Measurements from ENCODE around the gene RASSF9. TPM values are rescaled to one million over a fixed set of nuclear protein-coding genes. Genes with fewer than 3 reads are reported as not detected.

Gene RASSF9
- polyA plus RNA-seq, 4 donors: 0.27 to 1.5 (median 0.83) TPM

DNA sequence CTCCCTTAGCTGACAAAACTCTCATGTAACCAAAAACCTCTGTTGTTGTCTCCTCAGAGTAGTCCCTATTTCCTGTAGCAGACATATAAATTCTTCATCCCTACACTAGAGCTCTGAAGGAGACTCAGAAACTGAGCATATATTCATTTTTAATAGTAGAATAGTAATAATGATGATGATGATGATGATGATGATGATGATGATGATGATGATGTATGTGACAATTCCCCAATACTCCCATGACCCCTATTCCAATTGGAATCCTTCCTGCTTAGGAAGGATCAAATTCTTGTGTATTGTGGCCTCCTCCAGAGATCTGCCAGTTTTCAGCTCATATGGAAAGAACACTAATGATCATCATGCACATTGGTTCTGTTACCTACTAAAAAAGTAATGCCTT is 26.7 kb downstream of the RASSF9 start:
- H3K9me3 ChIP-seq (ENCODE audit: control insufficient read depth in 2 of 2, insufficient read depth in 1 of 2, low read depth in 1 of 2, low read length in 1 of 2): no peaks in the 10 kb centered on the region
- H3K4me1 ChIP-seq (ENCODE audit: control insufficient read depth in 3 of 3, insufficient read depth in 2 of 3, low read depth in 1 of 3, low read length in 2 of 3): no peaks in the 10 kb centered on the region
- no peaks in the 10 kb centered on the region for H3K36me3 ChIP-seq (ENCODE audit: control insufficient read depth in 3 of 3, insufficient read depth in 2 of 3, low read depth in 1 of 3, low read length in 3 of 3)
- no peaks in the 10 kb centered on the region for H3K27me3 ChIP-seq (ENCODE audit: control insufficient read depth in 3 of 3, insufficient read depth in 3 of 3, low read length in 3 of 3)
- H3K27ac ChIP-seq (ENCODE audit: low read depth in 1 of 3, low read length in 2 of 3): no peak overlapping the region
- no peak overlapping the region for H3K4me3 ChIP-seq (ENCODE audit: low read depth in 1 of 3, low read length in 3 of 3)
- DNase-seq (no peak), FAIRE-seq (no peak)

DNA sequence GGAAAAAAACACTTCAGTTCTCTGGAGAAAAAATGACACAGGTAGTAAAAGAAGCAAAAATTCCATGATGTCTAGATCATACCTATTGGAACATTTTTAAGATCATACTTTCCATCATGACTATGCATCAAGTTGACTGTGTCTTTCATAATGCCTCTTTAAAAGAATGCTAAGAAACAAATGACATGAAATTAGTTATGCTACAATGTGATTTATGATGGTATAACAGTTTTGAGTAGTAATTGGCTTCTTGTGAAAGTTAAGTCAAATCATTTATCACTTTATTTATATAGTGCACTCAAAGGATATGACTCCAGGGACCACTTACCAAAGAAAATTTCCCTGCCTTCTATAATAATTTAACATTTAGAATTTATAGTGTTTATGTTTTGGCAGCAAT is 28.5 kb downstream of the RASSF9 start:
- no peak for FAIRE-seq
- no peaks in the 10 kb centered on the region for H3K9me3 ChIP-seq (ENCODE audit: control insufficient read depth in 2 of 2, insufficient read depth in 1 of 2, low read depth in 1 of 2, low read length in 1 of 2)
- no peaks in the 10 kb centered on the region for H3K36me3 ChIP-seq (ENCODE audit: control insufficient read depth in 3 of 3, insufficient read depth in 2 of 3, low read depth in 1 of 3, low read length in 3 of 3)
- H3K27me3 ChIP-seq (ENCODE audit: control insufficient read depth in 3 of 3, insufficient read depth in 3 of 3, low read length in 3 of 3): no peaks in the 10 kb centered on the region
- H3K4me3 ChIP-seq (ENCODE audit: low read depth in 1 of 3, low read length in 3 of 3): no peak overlapping the region
- H3K27ac ChIP-seq (ENCODE audit: low read depth in 1 of 3, low read length in 2 of 3): no peak overlapping the region
- H3K4me1 ChIP-seq (ENCODE audit: control insufficient read depth in 3 of 3, insufficient read depth in 2 of 3, low read depth in 1 of 3, low read length in 2 of 3): no peaks in the 10 kb centered on the region
- no peak for DNase-seq

DNA sequence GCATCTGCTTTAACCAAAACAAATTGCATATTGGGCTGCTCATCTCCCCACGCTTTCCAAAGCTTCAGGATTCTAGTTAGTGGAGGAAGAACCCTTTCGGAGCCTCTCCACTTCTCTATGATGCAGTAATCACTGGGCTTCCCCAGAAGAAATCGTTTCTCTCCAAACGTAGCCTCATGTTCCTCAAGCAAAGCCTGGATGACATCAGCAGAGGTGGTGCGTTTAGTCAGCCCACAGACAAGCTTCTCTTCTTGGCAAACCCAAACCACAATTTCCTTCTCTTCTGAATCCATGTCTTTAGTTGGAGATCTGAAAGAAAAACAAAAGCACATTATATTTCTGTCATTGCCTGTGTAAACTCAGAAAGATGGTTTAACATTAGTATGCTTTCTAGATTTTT is 30.6 kb downstream of the RASSF9 start:
- no peaks in the 10 kb centered on the region for H3K9me3 ChIP-seq (ENCODE audit: control insufficient read depth in 2 of 2, insufficient read depth in 1 of 2, low read depth in 1 of 2, low read length in 1 of 2)
- H3K36me3 ChIP-seq (ENCODE audit: control insufficient read depth in 3 of 3, insufficient read depth in 2 of 3, low read depth in 1 of 3, low read length in 3 of 3): no peaks in the 10 kb centered on the region
- no peak for FAIRE-seq
- H3K4me1 ChIP-seq (ENCODE audit: control insufficient read depth in 3 of 3, insufficient read depth in 2 of 3, low read depth in 1 of 3, low read length in 2 of 3): no peaks in the 10 kb centered on the region
- no peaks in the 10 kb centered on the region for H3K27me3 ChIP-seq (ENCODE audit: control insufficient read depth in 3 of 3, insufficient read depth in 3 of 3, low read length in 3 of 3)
- WGBS, 3 donors: 47 to 78% (median 73%) methylated on average over 5 of the region's 5 CpGs
- no peak overlapping the region for H3K27ac ChIP-seq (ENCODE audit: low read depth in 1 of 3, low read length in 2 of 3)
- no peak overlapping the region for H3K4me3 ChIP-seq (ENCODE audit: low read depth in 1 of 3, low read length in 3 of 3)
- DNase-seq: no peak

DNA sequence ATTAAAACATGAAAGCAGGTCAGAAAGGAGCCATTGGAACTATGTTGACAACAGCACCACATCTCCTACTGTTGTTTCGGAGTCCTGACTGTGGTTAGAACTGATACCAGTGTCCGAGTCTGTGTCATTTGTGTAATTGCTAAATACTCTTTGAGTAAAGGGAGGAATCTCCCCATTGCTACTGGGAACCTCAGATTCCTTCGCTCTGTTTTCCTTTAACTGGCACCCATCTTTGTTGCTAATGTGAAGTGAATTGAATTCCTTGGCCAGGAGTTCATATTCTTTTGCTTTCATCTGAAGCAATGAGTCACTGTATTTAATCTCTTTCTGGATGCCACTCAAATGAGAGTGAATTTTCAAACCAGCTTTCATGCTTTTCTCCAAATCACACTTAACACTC is 31.5 kb downstream of the RASSF9 start:
- no peaks in the 10 kb centered on the region for H3K36me3 ChIP-seq (ENCODE audit: control insufficient read depth in 3 of 3, insufficient read depth in 2 of 3, low read depth in 1 of 3, low read length in 3 of 3)
- H3K4me3 ChIP-seq (ENCODE audit: low read depth in 1 of 3, low read length in 3 of 3): no peak overlapping the region
- DNase-seq: no peak
- H3K4me1 ChIP-seq (ENCODE audit: control insufficient read depth in 3 of 3, insufficient read depth in 2 of 3, low read depth in 1 of 3, low read length in 2 of 3): no peaks in the 10 kb centered on the region
- H3K27me3 ChIP-seq (ENCODE audit: control insufficient read depth in 3 of 3, insufficient read depth in 3 of 3, low read length in 3 of 3): no peaks in the 10 kb centered on the region
- H3K9me3 ChIP-seq (ENCODE audit: control insufficient read depth in 2 of 2, insufficient read depth in 1 of 2, low read depth in 1 of 2, low read length in 1 of 2): no peaks in the 10 kb centered on the region
- H3K27ac ChIP-seq (ENCODE audit: low read depth in 1 of 3, low read length in 2 of 3): no peak overlapping the region
- 78 to 94% (median 83%) methylated on average over 3 of the region's 3 CpGs for WGBS, 3 donors
- FAIRE-seq: no peak

DNA sequence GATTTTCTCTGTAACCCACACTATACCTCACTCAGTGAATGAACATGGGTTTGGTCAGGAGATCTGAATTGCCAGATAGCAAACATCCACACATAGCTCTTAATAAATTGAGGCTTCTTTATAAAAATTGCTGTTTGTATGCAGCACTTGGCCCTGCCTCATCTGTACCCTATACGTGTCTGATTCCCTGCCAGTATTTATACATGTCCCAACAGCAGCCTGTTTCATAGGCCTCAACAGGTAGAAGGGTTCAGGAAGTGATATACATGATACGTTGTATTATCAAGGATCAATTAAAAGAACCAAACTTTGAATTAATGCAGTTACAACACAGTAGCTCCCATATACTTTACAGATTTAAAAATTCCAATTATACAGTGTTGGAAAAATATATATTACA is 32.3 kb downstream of the RASSF9 start:
- no peaks in the 10 kb centered on the region for H3K4me1 ChIP-seq (ENCODE audit: control insufficient read depth in 3 of 3, insufficient read depth in 2 of 3, low read depth in 1 of 3, low read length in 2 of 3)
- DNase-seq (no peak), FAIRE-seq (no peak)
- no peak overlapping the region for H3K4me3 ChIP-seq (ENCODE audit: low read depth in 1 of 3, low read length in 3 of 3)
- 51 to 92% (median 85%) methylated on average over 2 of the region's 2 CpGs for WGBS, 3 donors
- no peaks in the 10 kb centered on the region for H3K27me3 ChIP-seq (ENCODE audit: control insufficient read depth in 3 of 3, insufficient read depth in 3 of 3, low read length in 3 of 3)
- H3K9me3 ChIP-seq (ENCODE audit: control insufficient read depth in 2 of 2, insufficient read depth in 1 of 2, low read depth in 1 of 2, low read length in 1 of 2): no peaks in the 10 kb centered on the region
- no peaks in the 10 kb centered on the region for H3K36me3 ChIP-seq (ENCODE audit: control insufficient read depth in 3 of 3, insufficient read depth in 2 of 3, low read depth in 1 of 3, low read length in 3 of 3)
- no peak overlapping the region for H3K27ac ChIP-seq (ENCODE audit: low read depth in 1 of 3, low read length in 2 of 3)

DNA sequence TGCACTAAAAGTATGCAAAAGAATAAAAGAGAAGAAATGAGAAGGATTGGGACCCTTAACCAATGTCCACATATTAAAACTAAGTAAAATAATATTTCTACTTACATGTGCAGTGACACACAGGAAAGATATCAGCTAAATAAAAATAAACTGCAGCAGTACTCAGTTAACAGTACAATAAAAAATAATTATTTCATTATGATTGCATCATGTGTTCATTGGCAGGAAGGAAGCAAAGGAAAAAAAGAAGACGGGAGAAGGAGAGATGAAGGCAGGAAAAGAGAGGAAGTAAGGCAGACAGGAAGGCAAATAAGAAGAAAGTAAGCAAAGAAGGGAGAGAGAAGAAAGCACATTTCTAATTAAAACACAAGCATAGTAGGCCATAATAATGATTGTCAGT is 33.0 kb downstream of the RASSF9 start:
- Histone ChIP-seq H3K36me3 (ENCODE audit: control insufficient read depth in 3 of 3, insufficient read depth in 2 of 3, low read depth in 1 of 3, low read length in 3 of 3) (no peaks in the 10 kb centered on the region), H3K27me3 (ENCODE audit: control insufficient read depth in 3 of 3, insufficient read depth in 3 of 3, low read length in 3 of 3) (no peaks in the 10 kb centered on the region), H3K4me1 (ENCODE audit: control insufficient read depth in 3 of 3, insufficient read depth in 2 of 3, low read depth in 1 of 3, low read length in 2 of 3) (no peaks in the 10 kb centered on the region), H3K27ac (ENCODE audit: low read depth in 1 of 3, low read length in 2 of 3) (no peak overlapping the region), H3K9me3 (ENCODE audit: control insufficient read depth in 2 of 2, insufficient read depth in 1 of 2, low read depth in 1 of 2, low read length in 1 of 2) (no peaks in the 10 kb centered on the region), H3K4me3 (ENCODE audit: low read depth in 1 of 3, low read length in 3 of 3) (no peak overlapping the region)
- WGBS, 3 donors: 30 to 81% (median 75%) methylated on average over 1 of the region's 1 CpG
- DNase-seq: no peak
- FAIRE-seq: no peak

DNA sequence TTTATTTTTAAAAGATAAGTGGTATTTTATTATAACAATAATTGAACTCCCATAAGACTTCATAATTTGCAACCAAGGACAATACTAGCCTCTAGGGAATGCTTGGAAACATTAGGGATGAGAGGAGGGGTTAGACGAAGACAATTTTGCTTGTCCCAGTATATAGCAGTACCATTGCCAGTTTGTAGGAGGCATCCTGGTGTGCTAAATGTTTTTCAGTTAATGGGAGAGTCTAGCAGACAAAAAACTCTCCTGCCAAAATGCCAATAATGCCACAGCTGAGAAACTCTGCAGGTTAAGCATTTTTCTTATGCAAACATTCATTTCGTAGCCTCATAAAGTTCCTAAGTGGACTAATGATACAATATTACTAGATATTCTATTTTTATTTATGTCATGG is 38.1 kb downstream of the RASSF9 start:
- FAIRE-seq (no peak), DNase-seq (no peak)
- Histone ChIP-seq H3K4me1 (ENCODE audit: control insufficient read depth in 3 of 3, insufficient read depth in 2 of 3, low read depth in 1 of 3, low read length in 2 of 3) (no peaks in the 10 kb centered on the region), H3K27ac (ENCODE audit: low read depth in 1 of 3, low read length in 2 of 3) (no peak overlapping the region), H3K36me3 (ENCODE audit: control insufficient read depth in 3 of 3, insufficient read depth in 2 of 3, low read depth in 1 of 3, low read length in 3 of 3) (no peaks in the 10 kb centered on the region), H3K9me3 (ENCODE audit: control insufficient read depth in 2 of 2, insufficient read depth in 1 of 2, low read depth in 1 of 2, low read length in 1 of 2) (no peaks in the 10 kb centered on the region), H3K27me3 (ENCODE audit: control insufficient read depth in 3 of 3, insufficient read depth in 3 of 3, low read length in 3 of 3) (no peaks in the 10 kb centered on the region), H3K4me3 (ENCODE audit: low read depth in 1 of 3, low read length in 3 of 3) (no peak overlapping the region)
- WGBS, 3 donors: 79 to 90% (median 81%) methylated on average over 2 of the region's 2 CpGs

DNA sequence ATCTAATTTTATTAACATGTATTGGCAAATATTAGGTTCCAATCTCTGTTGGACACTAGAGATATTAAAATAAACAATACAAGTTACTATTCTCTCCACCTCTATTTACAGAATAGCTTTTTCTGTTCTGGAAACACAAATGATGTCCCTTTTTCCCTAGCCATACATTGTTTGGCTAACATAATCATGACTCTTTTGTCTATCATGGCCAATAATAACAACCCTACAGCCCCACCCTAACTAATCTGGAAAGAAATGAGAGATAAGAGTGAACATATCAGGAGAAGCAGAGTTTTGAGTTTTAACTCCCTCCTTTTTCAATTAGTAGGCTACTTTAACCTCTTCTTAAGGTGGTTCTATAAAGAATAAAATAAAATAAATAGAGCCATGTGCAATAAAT is 40.2 kb downstream of the RASSF9 start:
- H3K4me1 ChIP-seq (ENCODE audit: control insufficient read depth in 3 of 3, insufficient read depth in 2 of 3, low read depth in 1 of 3, low read length in 2 of 3): no peaks in the 10 kb centered on the region
- no peak overlapping the region for H3K27ac ChIP-seq (ENCODE audit: low read depth in 1 of 3, low read length in 2 of 3)
- H3K36me3 ChIP-seq (ENCODE audit: control insufficient read depth in 3 of 3, insufficient read depth in 2 of 3, low read depth in 1 of 3, low read length in 3 of 3): no peaks in the 10 kb centered on the region
- no peak overlapping the region for H3K4me3 ChIP-seq (ENCODE audit: low read depth in 1 of 3, low read length in 3 of 3)
- DNase-seq (no peak), FAIRE-seq (no peak)
- H3K27me3 ChIP-seq (ENCODE audit: control insufficient read depth in 3 of 3, insufficient read depth in 3 of 3, low read length in 3 of 3): no peaks in the 10 kb centered on the region
- no peaks in the 10 kb centered on the region for H3K9me3 ChIP-seq (ENCODE audit: control insufficient read depth in 2 of 2, insufficient read depth in 1 of 2, low read depth in 1 of 2, low read length in 1 of 2)

DNA sequence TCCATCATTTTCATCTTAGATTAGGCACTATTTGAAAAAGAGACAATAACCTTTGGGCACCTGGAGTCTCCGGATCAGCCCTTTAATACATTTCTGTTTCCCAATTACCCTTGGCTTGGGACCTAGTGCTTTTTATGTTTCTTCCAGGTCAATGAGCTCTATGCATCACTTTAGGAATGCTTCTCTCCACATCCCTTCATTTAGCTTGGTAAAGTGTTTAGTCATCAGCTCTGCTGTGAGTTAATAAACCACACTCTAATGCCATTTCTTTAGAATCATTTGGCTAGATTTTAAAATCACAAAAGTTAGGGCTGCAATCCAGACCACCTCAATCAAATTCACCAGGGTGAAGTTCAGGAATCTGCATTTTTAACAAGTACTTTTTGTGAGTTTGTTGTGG is 41.7 kb downstream of the RASSF9 start:
- no peaks in the 10 kb centered on the region for H3K36me3 ChIP-seq (ENCODE audit: control insufficient read depth in 3 of 3, insufficient read depth in 2 of 3, low read depth in 1 of 3, low read length in 3 of 3)
- FAIRE-seq (no peak), DNase-seq (no peak)
- no peak overlapping the region for H3K4me3 ChIP-seq (ENCODE audit: low read depth in 1 of 3, low read length in 3 of 3)
- WGBS, 3 donors: 91 to 100% (median 93%) methylated on average over 1 of the region's 1 CpG
- no peaks in the 10 kb centered on the region for H3K27me3 ChIP-seq (ENCODE audit: control insufficient read depth in 3 of 3, insufficient read depth in 3 of 3, low read length in 3 of 3)
- H3K4me1 ChIP-seq (ENCODE audit: control insufficient read depth in 3 of 3, insufficient read depth in 2 of 3, low read depth in 1 of 3, low read length in 2 of 3): no peaks in the 10 kb centered on the region
- no peak overlapping the region for H3K27ac ChIP-seq (ENCODE audit: low read depth in 1 of 3, low read length in 2 of 3)
- no peaks in the 10 kb centered on the region for H3K9me3 ChIP-seq (ENCODE audit: control insufficient read depth in 2 of 2, insufficient read depth in 1 of 2, low read depth in 1 of 2, low read length in 1 of 2)
